Activated CD4-positive, alpha-beta T cell treated with anti-CD3 and anti-CD28 coated beads, Interleukin-2, amount 50 U/mL, for 24 hours (primary cell): Measurements from ENCODE around the gene TMBIM4.
A peak's percentile ranks its signal among the peaks of the same experiment; 100 is the strongest.
"Not testable (repeated sequence)": the region's sequence is repeated elsewhere in the genome, so short reads cannot be mapped to it uniquely, and the experiment has no call there.

Source experiments
- DNase-seq, 2 donors: peaks; one replicate each; pipeline ENCODE4 v3.0.0-alpha.2; 2020; ENCODE audit warnings: low read depth in 1 of 2, low spot score in 1 of 2

TMBIM4 gene, protein sequence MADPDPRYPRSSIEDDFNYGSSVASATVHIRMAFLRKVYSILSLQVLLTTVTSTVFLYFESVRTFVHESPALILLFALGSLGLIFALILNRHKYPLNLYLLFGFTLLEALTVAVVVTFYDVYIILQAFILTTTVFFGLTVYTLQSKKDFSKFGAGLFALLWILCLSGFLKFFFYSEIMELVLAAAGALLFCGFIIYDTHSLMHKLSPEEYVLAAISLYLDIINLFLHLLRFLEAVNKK

DNA sequence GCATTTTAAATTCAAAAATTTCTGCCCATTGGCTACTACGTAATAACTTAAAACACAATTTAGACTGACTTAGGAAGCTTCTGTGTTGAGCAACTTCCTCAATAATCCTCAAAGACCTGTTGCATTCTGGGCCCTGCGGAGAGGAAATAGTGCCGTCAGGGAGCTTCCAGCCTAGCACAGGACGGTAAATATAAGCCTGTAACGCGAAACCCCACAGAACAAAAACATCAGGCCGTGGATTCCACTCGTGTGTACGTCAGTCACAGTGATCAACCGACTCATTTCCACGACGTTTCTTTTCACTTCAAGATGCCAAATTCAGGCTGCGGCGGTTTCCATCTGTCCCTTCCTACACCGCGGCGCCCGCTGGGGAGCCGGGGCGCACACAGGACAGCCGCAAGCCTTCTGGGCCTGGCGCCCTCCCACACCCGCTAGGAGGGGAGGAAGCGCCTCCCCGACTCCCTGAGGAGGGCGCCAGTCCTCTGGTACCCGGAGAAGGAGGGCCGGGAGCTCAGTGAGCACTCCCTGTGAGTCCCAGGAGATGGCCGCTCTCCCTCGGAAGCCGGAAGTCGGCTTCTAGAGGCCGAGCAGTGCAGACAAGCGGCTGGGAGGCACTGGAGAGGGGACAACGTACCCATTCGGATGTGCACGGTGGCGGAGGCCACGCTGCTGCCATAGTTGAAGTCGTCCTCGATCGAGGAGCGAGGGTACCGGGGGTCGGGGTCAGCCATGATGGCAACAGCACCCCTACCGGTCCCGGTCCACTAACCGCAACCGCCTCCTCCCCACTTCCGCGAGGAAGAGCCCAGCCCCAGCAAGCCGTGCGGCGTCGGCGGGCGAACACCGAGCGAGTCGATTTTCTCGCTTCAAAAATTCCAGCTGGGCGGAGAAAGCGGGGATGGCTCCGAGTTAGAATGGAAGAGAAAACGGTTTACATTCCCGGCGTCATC lies at the start of gene TMBIM4:
TMBIM4 (minus strand) TSS at position 776 of the 950 bp plus-strand sequence; CDS start at position 731, 45 bp downstream.
- DNase-seq, result peak; percentile 76 to 84

DNA sequence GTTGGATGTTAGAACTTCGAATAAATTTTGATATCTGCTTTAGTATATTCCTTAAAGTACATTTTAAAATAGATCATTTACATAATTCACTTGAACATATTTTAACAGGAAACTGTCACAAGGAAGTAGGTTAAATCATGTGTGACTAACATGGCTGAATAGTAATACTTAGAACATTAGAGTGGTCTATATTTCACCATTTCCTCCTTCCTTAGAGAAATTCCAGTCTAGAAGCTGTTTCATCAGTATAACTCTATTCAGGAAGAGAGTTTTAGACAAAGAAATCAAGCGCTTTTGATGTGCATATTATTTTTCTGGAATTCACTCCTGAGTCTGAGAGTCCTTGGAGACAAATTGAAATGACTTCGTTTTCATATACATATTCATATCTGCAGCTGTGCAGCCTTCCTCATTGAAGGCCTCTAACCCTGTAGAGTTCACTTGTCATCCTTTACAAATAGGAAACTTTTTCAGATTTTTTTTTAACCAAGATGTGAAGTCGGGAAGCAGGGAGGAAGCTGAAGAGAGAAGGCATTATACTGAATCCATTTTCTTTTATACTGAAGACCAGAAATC lies 47.6 kb upstream of the TMBIM4 start:
- no peak for DNase-seq

DNA sequence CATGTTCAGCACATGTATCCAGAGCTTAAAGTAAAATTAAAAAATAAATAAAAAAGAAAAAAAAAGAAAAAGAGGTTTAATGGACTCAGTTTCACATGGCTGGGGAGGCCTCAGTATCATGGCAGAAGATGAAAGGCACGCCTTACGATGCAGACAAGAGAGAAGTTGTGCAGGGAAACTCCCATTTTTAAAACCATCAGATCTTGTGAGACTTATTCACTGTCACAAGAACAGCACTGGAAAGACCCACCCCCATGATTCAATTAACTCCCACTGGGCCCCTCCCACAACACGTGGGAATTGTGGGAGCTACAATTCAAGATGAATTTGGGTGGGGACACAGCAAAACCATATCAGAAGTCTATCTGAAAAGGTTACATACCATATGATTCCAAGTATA lies 43.2 kb upstream of the TMBIM4 start:
- DNase-seq, result not testable (repeated sequence)

DNA sequence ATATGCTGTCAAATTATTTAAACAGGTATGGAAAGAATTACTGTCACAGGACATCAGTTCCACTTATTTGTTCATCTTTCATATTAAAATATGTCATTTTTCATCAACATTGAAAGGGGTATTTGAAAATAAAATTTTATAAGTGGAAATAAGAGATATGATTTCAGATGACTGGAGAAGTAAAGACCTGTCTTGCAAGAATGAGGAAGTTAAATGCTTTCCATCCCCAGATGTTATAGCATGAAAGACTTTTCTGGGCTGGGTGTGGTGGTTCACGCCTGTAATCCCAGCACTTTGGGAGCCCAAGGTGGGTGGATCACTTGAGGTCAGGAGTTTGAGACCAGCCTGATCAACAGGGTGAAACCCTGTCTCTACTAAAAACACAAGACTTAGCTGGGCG lies 41.8 kb upstream of the TMBIM4 start:
- DNase-seq, result not testable (repeated sequence)

DNA sequence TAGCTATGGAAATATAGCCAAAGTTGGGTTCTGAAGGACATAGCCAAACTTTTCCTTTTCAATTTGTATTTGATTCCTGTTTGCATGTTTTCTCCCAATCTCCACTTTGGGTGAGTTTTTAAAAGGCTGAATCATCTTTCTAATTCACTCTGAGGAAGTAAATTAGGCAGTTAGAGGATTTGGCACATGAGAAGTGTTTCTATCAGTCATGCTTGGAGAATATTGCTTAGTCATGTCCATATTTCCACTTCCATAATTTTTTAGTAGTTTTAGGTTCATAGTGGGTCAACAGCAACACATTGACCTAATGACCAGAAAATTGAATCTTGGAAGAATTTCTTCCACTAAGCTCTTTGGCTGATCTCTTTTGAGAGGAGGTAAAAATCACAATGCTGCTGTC lies 41.0 kb upstream of the TMBIM4 start:
- DNase-seq, result no peak

DNA sequence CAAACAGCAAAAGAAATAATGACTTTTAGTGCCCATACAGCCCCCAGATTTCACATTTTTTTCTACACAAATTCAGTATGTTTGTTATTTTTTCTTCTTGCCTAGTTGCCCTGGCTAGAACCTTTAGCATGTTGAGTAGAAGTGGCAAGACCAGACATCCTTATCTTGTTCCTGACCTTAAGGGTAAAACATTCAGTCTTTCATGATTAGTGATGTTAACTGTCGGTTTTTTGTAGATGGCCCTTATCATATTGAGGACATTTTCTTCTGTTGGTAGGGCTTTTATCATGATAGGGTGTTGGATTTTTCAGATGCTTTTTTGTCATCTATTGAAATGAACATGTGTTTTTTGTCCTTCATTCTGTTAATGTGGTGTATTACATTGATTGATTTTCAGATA lies 36.3 kb upstream of the TMBIM4 start:
- DNase-seq, result no peak

DNA sequence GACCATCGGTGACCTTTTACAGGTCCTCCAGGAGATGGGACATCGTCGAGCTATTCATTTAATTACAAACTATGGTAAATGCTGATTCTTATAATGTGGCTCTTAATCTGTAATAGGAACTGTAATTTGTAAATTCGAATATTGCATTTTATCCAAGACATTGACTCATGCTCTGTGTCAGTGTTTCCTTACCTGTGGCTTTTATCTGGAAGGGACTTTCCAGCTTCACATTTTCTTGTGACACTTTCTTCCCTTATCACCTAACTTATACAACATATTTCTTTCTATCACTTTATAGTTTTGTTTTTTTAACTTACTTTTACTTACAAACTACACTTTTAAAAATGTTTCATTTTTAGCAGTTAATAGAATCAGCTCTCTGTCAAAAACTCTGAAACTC lies 34.0 kb upstream of the TMBIM4 start:
- DNase-seq, result peak in 1 of 2 donors; percentile 36

DNA sequence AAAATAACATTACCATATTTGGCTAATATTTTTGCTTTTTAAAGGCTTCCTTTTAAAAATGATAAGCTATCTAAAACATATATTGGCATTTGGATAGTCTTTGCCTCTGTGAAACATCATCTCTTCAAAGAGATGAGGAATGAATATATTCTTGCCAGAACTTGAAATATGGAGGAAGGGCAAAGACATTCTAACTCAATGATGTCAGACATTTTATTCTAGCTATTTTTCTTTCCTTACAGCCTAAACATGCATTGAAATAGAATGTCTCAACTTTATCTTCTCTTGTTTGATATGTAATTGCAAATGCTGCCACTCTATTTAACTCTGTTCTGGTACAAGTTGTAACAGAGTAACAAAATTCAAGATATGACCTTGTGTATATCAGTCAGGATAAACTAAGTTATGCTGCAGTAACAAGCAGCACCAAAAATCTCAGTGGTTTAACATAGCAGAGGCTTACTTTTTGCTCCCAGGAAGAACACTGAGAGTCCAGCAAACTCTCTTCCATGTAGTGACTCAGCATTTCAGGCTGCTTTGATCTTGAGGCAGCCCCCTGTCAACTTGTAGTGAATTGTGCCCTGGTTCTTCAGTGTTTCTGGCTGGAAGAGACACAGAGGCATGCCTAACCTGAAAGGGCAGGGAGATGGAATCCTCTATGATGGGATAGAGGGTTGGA lies 30.2 kb upstream of the TMBIM4 start:
- DNase-seq, result no peak

DNA sequence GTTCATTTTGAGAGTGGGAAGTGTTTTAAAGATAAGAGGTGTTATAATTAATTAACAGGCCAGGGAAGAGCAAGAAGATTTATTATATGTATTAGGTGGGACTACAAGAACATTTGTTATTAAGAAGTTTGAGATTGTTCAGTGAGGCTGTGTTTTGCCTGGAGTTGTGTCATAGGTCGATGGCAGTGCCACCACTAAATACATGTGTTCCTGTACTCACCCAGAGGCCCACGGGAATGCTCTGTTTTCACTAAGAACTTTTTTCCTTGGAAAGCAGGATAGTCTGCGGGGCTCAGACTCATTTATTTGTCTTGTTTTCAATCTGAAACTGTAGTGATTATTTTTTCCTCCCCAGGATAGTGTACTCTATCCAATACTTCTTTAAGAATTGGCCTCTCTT lies 29.3 kb upstream of the TMBIM4 start:
- no peak for DNase-seq

DNA sequence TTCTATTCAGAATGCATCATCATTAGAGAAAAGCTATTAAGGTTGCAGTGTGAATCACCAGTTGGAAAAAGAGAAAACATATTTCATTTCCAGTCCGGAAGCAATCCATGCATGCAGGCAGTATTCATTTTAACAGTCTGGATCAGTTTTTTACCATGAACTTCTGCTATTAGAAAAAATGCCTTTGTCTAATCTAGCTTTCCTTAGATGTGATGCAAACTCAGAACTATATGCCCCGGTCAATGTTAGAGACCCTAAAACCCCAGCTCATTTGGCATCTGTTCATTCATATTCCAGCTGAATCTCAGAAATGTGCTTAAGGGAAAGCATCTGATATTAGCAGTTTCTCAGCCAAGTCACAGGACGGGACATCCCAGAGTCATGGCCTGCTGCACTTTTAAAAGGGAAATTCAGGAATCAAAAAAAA lies 27.7 kb upstream of the TMBIM4 start:
- DNase-seq, result no peak

DNA sequence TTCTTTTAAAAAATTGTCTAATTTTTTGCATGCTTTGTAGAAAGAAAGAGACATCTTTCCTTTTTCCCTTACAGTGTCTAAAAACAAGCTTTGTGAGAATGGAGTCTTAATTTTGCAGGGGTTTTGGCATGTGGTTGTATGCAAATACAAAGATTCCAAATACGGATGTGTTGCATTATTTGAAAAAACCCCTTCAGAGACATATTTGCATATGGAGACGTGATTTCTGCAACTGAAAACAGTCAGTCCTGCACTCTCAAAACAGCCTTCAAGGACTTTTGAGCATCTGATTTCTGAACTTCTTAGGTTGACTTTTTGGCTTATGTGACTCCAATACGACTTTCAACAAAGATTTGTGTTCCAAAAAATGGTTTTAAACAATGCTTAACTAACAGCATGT lies 27.0 kb upstream of the TMBIM4 start:
- DNase-seq, result no peak

DNA sequence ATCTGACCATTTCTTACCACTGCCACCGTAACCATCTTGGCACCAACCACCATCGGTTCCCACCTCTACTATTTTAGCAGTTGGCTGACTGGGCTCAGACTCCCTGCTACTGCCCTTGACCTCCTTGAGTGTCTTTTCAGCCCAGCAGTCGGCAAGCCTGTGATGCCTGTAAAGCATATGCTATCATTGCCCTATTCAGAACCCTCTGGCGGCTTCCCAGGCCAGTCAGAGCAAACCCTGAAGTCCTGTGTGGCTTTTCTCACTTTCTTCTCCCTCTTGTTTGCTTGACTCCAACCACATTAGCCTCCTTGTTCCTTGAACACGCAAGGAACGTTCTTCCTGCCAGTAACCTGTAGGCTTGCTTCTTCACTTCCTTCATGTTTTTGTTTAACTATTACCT lies 25.4 kb upstream of the TMBIM4 start:
- no peak for DNase-seq

DNA sequence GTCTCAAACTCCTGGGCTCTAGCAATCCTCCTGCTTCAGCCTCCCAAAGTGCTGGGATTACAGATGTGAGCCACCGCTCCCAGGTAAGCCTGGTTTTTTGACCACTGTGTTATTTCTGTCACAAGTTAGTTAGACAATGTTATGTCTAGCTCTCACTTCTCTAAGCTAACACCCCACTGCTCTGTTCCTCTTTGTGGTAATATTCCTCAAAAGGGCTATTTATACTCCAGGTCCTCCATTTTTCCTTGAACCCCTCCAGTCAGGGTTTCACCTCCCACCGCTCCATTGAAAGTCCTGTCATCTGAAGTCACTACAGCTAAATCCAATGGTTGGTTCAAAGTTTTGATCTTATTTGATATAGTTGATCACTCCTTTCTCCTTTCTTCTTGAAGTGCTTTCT lies 24.3 kb upstream of the TMBIM4 start:
- DNase-seq, result no peak

DNA sequence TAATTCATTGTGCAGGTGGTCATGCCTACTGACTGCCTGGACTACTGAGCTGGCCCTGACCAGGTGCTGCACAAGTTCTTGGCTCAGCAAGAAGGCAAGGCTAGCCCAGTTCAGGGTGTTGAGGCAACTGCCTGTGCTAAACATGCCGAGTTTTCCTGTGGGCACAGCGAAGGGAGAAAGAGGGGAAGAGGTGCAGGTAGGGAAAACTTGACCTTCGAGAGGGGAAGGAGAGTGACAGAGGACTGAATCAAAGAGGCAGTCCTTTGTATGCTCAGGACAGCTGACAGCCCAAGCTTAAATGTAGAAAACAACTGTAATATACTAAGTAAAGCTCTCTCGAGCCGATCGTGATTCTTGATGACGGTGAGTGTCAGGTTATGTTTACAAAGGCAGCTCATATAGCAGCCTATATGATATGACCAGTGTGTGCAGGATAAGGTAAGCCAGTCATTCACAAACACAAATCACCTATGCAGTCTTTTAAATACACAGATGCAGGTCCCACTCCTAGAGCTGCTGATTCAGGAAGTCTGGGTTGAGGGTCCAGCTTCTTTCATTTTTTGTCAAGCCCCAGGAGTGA lies 21.8 kb upstream of the TMBIM4 start:
- no peak for DNase-seq

DNA sequence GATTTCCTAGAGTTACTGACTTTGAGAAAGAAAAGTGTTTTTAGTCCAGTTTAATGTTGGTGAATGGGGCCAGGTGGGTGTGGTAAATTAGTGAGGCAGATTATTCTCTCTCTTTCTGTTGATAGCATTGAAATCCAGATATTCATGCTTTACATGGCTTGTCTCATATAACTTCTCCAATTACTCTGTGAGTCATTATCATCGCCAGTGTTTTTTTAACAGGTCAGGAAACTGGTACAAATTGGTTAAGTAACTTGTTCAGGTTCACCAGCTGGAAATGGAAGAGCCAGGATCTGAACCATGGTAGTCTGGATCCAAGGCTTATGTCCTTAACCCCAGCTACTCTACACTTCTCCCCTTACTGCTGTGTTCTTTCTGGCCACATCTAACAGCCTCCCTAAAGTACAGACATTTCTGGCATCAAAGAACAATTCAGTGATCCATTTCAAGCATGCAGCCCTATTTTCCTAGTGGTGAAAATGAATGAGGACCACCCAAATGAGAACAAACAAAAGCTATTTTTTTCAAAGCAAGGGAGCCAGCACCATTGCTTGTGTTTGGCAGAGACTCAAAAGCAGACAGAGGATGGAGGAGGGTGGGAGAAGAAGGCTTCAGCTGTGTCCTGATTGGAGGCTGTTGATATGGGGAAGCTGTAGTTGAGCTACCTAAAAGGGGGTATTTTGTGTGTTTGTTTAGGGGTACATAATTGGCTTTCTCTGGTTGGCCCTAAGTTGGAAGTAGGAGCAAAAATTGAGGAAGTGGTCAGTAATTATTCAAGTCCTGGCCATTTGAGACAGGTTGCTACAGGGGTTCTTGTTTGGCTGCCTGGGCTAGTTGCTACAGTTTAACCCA lies 20.9 kb upstream of the TMBIM4 start:
- no peak for DNase-seq

DNA sequence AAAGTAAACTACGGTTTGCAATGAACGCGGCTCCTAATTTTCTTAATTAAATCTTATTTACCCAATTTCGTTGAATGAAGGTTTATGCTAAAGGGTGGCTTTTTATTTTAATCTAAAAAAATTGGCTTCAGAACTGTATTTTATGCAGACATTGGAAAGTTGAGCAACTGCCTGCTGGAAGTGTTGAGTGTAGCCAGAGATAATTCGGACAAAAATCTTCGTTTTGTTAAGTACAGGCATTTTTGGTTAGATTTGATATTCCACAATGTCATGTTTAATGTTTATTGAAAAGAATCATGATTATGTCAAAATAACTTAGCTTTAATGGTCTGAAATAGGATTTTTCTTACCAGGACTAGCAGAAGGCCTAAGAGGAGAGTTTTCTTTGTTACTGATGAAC lies 20.1 kb upstream of the TMBIM4 start:
- DNase-seq, result no peak

DNA sequence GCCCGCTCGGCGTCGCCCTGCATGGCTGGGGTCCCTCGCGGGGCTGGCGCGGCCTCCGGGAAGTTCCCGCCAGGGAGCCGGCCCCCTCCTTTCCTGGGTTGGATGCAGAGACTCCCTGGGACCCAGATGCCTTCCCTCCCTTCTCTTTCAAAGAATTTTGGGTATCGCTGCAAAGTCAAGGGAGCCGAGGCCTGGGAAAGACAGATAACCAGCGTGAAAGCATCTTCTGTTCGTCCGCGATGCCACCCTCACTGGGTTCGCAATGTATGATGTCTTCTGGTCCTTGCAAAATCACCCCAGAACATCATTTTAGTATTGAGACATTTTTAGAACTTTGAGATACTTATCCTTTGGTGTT lies 19.7 kb upstream of the TMBIM4 start:
- DNase-seq, result no peak

DNA sequence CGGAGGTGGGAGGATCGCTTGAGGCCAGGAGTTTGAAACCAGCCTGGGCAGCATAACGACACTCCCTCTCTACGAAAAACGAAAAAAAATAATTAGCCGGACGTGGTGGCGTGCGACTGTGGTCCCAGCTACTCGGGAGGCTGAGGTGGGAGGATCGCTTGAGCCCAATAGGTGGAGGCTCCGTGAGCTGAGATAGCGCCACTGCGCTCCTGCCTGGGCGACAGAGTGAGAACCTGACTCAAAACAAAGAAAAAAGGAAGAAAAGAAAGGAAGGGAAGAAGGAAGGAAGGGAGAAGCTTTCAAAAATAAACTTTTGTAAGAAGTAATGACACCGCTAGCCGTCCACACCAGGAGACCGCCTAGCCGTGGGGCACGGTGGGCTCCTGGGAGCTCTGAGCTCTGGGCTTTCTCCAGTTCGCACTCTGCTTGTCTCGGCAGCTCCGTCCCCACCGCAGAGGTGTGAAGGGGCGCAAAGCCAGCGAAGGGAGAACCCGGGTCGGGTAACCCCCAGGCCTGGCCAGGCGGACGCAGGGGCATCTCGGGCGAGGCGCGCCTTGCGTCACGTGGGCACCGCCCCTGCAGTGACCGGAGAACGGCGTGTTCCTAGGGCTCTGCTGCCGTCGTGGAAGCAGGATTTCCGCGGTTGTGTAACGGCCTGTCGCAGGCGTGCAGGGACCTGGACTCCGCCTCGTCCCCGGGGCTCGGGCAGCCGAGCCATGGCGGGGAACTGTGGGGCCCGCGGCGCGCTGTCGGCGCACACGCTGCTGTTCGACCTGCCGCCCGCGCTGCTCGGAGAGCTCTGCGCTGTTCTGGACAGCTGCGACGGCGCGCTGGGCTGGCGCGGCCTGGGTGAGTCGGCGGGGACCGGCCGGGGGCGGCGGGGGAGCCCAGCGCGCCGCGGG lies 19.0 kb upstream of the TMBIM4 start, which contains the start of gene IRAK3:
IRAK3 (plus strand) TSS at position 631 of the 902 bp plus-strand sequence; CDS start at position 717, 86 bp downstream.
- DNase-seq, result peak in 1 of 2 donors; percentile 9

DNA sequence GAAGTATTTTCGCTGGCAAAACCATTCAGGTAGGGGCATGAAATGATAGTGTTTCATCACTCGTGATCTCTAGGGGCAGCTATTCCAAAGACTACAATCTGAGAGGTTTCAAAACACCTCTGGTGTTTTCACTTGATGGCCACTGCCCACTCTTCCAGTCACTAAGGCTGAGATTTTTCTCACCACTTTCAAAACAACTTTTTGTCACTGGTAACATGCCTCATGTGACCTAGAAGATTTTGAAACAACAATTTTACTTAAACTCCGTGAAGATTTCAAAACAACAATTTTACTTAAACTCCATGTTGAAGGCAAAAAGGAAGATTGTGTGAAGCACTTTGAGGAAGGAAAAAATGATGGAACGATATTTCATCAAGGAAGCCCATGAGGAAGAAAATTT lies 18.0 kb upstream of the TMBIM4 start:
- no peak for DNase-seq
